ENCODE results near the gene GDPD2.
A peak's percentile ranks its signal among the peaks of the same experiment; 100 is the strongest.
"Not testable (repeated sequence)": the region's sequence is repeated elsewhere in the genome, so short reads cannot be mapped to it uniquely, and the experiment has no call there.

GDPD2 gene, protein sequence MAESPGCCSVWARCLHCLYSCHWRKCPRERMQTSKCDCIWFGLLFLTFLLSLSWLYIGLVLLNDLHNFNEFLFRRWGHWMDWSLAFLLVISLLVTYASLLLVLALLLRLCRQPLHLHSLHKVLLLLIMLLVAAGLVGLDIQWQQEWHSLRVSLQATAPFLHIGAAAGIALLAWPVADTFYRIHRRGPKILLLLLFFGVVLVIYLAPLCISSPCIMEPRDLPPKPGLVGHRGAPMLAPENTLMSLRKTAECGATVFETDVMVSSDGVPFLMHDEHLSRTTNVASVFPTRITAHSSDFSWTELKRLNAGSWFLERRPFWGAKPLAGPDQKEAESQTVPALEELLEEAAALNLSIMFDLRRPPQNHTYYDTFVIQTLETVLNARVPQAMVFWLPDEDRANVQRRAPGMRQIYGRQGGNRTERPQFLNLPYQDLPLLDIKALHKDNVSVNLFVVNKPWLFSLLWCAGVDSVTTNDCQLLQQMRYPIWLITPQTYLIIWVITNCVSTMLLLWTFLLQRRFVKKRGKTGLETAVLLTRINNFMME

DNA sequence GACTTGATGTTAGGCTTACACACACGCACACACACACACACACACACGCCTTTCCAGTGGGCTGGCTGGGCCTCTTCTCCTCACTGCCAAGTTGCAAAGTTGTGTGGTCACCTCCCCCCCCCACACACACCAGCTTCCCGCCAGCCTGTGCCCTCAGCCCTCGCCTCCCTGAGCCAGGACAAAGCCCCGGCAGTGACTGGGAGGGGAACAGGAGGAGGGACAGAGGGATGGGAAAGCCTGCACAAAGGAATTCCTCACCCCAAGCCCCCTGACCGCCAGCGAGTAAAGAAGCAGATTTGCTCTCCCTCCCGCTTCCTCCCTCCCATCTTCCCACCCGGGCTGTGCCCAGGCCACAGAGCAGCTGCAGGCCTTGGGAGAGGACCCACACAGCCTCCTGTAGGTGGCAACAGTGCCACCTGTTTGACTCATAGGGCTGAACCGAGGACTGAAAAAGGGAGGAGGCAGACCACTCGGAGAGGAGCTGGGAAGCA is at the start of gene GDPD2:
GDPD2 (plus strand) TSS at position 464 of the 491 bp plus-strand sequence. CDS start 1,671 bp downstream, outside the sequence.
- DNase-seq (ENCODE audit: low spot score) = no peak

DNA sequence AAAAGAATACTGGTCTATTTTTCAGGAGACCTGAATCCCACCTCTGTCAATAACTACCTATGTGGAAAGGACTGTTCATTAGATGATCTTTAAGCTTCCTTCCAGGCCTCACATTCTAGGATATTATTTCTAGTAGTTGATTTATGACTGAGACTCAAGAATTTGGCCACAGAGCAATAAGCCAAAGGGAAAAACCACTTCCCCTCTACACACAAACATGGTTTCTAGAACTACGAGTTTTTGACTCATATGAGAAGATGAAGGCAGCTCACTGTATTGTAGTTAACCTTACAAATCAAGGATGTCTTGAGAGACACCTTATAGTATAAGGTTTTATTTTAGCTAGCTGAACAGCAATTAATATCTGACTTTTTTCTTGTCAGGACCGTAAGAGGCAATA is 36.9 kb upstream of the GDPD2 start:
- DNase-seq (ENCODE audit: low spot score) = no peak

DNA sequence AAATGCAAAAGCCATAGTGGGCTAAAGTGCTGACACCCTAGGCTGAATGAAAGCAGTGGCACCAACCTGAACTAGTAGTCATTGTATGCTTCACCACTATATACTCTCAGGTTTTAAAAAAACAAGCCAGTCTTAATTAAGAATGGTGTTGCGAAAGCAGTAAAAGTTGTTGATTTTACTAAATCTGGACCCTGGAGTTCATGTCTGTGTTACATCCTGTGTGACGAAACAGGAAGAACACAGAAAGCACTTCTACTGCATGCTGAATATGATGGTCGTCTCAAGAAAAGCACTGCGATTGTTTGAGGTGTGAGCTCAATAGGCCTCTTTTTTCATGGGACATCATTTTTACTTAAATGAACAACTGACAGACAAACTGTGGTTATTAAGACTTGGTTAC is 24.2 kb upstream of the GDPD2 start:
- peak; percentile 15 for DNase-seq (ENCODE audit: low spot score)

DNA sequence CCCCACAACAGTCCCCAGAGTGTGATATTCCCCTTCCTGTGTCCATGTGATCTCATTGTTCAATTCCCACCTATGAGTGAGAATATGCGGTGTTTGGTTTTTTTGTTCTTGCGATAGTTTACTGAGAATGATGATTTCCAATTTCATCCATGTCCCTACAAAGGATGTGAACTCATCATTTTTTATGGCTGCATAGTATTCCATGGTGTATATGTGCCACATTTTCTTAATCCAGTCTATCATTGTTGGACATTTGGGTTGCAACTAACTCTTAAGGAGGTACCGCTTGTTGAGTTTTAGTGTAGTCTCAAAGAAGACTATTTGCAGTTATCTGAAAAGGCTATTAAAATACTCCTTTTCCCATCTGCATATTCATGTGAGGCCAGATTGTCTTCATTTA is 22.9 kb upstream of the GDPD2 start:
- DNase-seq (ENCODE audit: low spot score) = not testable (repeated sequence)

DNA sequence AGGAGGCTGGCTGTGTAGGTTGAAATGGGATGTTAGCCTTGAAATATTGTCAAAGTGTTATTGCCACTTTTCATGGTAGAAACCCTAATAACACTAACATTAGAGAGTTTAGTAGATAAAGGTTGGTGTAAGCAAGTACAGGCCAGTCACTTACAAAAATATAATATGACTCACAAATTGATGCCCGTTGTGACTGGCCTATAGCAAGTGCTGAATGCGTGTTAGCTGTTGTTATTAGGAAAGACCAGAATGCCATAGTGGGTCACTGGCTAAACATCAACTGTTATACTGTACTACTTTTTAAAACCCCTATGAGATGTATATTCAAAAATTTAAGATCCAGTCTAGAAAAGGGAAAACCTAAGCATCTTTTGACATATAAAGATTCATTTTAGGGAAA is 20.4 kb upstream of the GDPD2 start:
- DNase-seq (ENCODE audit: low spot score) = no peak

DNA sequence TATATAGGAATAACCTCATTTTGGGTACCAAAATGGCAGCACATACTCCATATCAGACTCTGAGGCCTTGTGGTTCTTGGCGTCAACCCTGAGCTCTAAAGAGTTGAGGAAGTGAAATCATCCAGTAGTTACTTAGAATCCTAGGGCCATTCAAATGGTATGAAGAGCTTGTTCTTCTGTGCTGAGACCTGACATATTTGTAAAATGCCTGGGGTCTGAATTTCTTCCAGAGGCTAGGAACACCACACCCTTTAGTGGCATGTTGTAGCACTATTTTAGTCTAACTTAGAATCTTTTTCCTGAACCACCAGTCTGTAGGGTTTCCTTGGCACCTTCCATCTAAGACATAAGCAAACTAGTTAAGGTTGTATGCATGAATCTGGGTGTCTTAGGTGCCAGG is 18.1 kb upstream of the GDPD2 start:
- no peak for DNase-seq (ENCODE audit: low spot score)

DNA sequence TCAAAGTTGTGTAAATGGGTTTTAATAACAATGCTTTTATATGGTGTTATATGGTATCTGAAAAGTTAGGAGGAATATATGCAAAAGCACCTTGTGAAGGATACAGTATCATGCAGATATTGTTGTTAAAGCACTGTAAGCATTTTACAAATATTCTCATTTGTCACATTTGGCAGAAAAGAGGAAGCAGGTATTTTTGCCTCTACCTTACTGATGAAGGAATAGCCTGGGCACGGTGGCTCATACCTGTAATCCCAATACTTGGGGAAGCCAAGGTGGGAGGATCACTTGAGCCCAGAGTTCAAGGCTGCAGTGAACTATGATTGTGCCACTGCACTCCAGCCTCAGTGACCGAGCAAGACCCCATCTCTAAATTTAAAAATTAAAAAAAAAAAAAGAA is 12.2 kb upstream of the GDPD2 start:
- no peak for DNase-seq (ENCODE audit: low spot score)

DNA sequence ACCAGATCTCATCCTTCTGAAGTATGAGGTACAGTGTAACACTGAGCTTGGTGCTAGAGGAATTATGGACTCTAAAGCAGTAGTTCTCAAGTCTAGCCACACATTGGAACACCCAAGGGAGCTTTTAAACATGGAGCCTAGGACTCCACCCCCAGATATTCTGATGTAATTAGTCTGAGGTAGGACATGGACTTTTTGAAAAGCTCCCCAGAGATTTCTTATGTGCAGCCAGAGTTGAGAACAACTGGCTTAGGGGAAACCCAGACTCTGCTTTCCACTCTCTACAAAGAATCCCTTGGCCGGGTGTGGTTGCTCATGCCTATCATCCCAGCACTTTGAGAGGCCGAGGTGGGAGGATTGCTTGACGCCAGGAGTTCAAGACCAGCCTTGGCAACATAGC is 11.6 kb upstream of the GDPD2 start:
- DNase-seq (ENCODE audit: low spot score) = no peak

DNA sequence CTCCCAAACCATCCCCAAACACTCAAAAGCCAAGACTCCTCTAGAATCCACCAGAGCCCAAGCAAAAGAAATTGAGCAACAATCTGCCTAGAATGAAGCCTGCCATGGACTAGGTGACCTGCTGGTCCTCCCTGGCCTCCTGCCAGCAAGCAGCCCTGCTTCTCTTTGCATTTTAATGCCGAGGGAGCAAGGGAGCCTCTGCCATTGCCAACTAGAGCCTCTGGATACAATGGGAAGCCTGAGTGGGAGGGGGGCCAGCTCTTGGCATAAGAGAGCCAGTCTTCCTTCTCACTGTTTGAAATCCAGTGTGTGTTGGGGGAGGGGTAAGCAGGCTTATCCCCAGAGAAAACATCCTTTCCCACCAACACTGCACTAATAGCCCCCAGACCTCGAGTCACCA is 1.5 kb upstream of the GDPD2 start:
- no peak for DNase-seq (ENCODE audit: low spot score)

DNA sequence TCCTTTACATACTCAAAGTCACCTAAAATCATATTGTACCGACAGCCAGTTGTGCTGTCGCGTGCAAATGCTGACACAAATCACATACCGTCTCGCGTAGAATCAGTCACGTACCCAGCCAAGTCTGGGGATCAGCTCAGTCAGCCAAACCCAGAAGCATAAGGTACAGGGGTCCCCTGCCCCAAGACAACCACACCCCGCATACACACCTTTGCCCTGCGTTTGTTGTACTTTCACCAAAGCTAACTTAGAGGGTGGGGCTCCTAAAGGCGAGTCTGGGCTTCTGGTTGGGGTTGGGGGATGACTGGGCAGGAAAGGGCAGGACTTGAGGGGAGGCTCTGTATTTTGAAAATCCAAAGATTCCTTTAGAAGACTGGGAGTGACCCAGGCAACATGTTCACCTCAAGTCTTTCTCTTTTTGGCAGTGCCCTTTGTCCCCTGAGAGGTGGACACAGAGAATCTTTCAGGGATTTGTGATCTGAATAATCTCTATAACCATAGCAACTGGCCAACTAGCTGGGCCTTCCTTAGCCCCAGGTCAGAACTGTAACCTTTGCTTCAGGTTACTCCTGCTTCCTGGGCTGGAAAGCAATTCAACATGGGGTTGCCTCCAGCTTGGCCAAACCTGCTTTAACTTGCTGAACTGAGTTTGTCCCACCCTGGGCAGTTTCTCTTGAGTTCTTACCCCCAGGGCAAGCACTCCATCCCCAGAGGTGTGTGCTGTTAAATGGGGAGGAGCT is 992 bp downstream of the GDPD2 start:
- no peak for DNase-seq (ENCODE audit: low spot score)

DNA sequence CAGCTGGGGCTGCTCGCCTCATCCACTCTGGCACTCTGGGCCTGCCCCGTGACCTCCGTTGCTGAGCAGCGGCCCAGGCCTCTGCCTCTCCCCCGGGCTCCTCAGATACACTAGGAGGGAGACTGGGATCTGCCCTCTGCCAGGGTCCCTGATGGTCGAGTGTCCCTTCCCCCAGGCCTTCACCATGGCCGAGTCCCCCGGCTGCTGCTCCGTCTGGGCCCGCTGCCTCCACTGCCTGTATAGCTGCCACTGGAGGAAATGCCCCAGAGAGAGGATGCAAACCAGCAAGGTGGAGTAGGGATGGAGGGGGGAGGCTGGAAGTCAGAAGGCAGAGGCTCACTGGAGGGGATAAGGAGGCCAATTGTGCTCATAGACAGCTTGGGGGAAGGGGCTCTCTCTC is 1.7 kb downstream of the GDPD2 start:
- no peak for DNase-seq (ENCODE audit: low spot score)

DNA sequence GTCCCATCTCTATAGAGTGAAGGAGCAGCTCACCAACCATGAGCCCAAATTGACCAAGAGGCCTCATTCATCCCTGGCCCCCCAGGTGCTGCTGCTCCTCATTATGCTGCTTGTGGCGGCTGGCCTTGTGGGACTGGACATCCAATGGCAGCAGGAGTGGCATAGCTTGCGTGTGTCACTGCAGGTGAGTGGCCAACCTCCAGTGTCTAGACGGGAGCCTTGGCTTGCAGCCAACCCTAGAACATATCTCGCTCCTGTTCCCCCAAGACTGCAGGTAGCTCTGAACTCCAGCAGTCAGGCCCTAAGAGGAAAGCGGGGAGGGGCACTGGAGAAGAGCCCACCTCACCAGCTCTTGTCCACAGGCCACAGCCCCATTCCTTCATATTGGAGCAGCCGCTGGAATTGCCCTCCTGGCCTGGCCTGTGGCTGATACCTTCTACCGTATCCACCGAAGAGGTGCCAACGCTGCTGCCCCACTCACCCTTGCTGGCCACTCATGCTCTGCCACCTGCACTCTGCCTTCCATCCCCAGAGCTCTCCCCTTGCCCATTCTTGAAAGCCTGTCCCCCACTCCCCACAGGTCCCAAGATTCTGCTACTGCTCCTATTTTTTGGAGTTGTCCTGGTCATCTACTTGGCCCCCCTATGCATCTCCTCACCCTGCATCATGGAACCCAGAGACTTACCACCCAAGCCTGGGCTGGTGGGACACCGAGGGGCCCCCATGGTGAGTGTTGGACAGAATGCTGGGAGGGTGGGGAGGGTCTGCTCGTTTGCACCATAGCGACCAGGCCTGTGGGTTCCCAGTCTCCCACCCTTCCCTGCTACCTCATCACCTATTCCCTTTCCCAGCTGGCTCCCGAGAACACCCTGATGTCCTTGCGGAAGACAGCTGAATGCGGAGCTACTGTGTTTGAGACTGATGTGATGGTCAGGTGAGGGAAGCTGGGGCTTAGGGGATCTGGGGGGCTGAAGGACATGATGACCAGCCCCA is 3.5 kb downstream of the GDPD2 start:
- DNase-seq (ENCODE audit: low spot score) = no peak

DNA sequence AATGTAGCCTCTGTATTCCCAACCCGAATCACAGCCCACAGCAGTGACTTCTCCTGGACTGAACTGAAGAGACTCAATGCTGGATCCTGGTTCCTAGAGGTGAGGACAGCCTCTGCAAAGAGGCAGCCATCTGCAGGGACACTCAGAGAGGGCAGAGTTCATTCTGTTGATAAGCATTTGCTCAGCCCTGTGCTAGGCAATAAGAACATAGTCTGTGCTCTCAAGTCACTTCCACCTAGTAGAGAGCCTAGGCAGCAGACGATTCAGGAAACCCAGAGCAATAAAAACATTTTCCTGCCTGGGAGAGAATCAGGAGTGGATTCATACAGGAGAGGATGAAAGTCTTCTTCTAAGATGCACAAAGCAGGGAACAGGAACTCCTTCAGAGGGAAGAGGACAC is 4.3 kb downstream of the GDPD2 start:
- DNase-seq (ENCODE audit: low spot score) = no peak

DNA sequence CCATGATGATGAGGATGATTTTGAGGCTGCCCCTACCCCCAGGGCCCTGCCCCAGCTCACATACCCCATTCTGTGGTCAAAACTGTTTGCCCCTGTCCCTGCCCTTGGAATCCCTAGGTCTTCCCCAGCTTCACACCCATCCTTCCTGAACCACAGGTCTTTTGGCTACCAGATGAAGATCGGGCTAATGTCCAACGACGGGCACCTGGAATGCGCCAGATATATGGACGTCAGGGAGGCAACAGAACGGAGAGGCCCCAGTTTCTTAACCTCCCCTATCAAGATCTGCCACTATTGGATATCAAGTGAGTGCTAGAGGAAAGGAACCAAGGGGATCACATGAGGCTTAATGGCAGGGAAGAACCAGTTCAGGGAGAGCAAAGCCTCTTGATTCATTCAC is 6.6 kb downstream of the GDPD2 start:
- no peak for DNase-seq (ENCODE audit: low spot score)

DNA sequence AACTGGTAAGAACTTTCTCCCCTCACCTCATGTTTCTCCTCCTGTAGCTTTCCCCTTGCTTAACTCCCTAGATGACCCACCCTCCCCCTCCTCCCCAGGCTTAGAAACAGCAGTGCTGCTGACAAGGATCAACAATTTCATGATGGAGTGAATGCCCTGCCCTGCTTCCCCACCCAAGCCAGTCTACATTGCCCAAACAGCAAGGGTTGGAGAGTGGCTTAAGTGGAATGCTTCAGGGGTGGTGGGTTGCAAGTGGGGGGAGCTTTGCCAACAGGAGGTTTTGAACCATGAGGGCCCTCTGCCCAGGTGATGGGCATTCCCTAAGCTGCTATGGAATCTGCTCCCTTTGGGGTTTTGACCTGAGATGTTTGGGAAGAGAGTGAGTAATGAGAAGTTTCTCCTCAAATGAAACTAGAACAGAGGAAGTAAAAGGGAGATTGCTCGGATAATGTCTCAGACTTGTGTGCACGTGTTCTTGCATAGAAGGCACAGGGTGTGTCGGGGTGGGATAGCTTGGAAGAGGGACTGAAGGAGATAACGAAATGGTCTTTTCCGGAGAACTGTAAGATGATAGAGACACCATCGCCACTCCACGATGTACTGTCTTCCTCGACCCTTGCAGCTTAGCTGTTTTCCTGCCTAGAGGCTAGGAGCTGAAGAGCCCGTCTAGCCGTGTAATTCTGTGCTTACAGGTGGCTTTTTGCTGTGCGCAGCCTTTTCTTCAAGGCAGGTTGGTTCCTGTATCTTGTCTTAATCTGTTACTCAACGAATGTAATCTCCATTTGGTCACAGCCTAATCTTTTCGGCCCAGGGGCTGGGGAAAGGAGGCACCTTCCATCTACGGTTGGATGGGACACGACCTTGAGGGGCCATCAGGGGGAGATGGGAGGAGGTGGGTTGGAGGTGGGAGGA is 10.1 kb downstream of the GDPD2 start:
- DNase-seq (ENCODE audit: low spot score) = no peak

DNA sequence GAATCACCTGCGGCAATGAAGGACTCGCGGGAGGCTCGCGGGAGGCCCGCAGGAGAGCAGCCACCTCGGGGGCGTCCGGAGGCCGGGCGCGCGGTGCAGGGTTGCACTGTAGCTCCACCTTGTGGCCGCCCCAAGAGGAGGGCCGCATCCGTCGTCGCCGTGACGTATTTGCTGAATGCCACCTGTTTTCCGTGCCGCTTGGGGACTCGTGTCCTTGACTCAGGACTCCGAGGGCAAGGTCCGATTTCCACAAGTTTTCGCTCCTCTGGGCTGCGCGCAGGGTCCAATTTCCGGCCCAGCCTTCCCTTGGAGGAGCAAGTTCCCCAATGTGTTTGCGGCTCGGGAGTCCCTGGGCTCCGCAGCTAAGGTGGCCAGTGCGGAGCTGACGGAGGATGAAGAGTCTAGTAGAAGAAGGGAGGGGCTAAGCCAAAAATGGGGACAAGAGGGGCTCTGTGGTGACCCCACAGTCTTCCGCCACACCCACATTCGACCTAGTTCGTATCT is 10.8 kb downstream of the GDPD2 start:
- DNase-seq (ENCODE audit: low spot score) = no peak

DNA sequence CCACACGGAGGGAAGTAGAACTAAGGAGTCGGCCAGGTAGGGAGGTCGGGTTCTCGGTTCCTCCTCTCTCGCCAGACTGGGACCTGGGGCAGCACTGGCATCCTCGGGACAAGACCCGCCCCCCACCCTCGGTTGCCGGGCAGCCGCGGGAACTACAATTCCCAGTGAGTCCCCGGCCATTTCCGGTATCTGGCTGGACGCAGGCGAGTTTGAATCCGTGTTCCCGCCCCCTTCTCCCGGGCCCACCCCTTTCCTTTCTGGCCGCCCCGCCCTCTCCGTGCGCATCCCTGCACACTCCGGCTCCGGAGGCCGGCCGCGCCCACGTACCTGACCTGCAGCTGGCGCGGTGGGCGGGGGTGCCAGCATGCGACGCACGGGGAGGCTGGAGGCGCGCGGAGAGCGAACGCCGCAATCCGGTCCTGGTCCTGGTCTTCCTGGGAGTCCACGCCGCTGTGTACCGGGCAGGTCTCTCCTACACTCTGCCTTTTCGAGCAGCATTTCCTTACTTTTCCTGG is 11.3 kb downstream of the GDPD2 start:
- DNase-seq (ENCODE audit: low spot score) = peak; percentile 47

DNA sequence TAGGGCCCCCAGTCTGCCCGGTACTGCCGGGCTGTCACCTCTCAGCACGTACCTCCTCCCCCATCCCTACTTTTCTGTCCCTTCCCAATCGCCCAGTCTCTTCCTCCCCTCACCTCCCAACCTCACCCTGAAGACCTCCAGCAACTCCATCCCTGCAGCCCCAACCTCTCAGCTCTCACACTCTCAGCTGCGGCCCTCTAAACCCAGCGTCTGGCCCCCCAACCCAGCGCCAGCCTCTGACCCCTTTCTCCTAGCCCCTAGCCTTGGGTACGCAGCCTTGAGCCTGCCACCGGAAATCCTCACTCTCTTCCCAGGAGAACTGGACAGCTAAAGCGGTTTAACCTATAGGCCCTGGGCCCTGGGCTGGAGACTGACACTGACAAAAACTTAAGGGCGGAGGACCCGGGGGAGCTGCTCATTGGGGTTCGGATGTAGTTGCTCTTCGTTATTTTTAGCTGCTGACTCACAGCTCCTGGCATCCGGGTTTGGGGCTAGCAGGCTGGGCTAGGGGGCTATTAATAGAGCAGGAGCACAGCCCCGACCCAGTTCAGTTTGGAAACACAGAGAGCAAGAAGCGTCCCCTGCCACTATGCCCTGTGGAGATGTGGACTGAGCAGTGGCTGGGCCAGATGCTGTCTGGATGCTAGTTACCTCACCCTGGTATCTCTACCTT is 11.9 kb downstream of the GDPD2 start:
- peak; percentile 31 for DNase-seq (ENCODE audit: low spot score)

DNA sequence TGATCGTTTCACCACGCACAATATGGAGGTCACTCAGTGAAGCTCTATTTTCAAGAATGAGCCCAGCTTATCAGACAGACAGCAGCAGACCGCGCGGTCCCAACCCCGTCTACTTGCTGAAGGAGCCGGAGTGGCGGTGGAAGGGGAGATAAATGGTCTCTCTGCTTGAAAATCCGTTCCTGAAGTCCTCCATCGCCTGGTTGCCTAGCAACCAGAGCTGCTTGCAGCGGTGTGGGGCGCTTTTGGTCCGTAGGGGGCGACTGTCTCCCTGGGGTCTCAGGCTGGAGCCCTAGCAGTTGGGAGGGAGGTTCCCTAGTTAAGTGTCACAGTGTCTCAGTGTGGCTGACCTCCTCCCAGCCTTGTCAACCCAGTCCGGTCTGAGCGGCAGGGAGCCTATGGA is 13.2 kb downstream of the GDPD2 start:
- DNase-seq (ENCODE audit: low spot score) = no peak

DNA sequence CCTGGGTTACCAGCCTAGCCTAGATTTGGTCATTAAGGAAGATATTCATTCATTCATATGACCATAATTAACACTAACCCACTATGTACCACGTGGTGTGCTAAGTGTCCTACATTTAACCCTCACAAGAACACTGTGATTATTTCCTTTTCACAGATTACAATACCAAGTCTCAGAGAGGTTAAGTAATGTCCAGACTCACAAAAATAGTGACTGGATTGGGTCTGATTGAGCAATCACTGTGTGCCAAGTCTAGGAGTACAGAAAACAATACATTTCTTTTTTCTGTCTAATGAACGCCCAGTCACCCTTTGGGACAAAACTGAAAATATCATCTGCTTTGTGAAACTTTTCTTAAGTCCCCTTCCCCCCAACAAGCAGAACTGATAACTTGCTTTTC is 13.9 kb downstream of the GDPD2 start:
- DNase-seq (ENCODE audit: low spot score) = no peak

Data from kidney capillary endothelial cell (primary cell).